Measurements from ENCODE around the gene IDH2.

Gene IDH2

DNA sequence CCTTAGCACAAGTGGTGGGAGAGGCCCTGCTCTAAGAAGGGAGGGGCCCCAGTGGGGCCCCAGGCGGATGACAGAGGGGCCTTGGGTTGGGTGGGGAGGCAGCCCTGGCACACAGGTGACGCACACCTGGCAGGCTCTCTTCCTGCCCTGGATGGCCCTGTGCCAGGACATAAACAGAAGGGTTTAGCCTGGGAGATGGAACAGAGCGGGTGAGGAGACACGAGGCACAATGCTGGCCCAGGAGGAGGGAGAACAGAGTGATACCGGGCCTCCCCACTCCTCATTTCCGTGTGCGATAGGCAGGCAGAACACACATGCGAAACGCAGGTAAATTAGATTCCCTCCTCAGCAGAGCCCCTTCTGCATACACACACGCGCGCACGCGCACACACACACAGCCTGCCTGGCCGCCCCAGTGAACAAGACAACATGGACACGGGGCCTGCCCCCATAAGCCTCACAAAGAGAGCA lies 39.8 kb downstream of the IDH2 start (continued):
- TF ChIP-seq, protein P1, sequence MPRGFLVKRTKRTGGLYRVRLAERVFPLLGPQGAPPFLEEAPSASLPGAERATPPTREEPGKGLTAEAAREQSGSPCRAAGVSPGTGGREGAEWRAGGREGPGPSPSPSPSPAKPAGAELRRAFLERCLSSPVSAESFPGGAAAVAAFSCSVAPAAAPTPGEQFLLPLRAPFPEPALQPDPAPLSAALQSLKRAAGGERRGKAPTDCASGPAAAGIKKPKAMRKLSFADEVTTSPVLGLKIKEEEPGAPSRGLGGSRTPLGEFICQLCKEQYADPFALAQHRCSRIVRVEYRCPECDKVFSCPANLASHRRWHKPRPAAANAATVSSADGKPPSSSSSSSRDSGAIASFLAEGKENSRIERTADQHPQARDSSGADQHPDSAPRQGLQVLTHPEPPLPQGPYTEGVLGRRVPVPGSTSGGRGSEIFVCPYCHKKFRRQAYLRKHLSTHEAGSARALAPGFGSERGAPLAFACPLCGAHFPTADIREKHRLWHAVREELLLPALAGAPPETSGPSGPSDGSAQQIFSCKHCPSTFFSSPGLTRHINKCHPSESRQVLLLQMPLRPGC (tag by site-specific recombination; IDR thresholded peaks at IDR 0.05): no peak
- TF ChIP-seq ZNF777 (tag by site-specific recombination; IDR thresholded peaks at IDR 0.05; ENCODE audit: borderline replicate concordance): no peak
- no peak for TF ChIP-seq ZNF19 (tag by site-specific recombination; IDR thresholded peaks at IDR 0.05; ENCODE audit: low read depth)
- TF ChIP-seq ZNF311 (tag by site-specific recombination; IDR thresholded peaks at IDR 0.05; ENCODE audit: borderline replicate concordance): no peak
- no peak for TF ChIP-seq ZNF658 (tag by site-specific recombination; IDR thresholded peaks at IDR 0.05)
- TF ChIP-seq ZNF660 (tag by site-specific recombination; IDR thresholded peaks at IDR 0.05): no peak
- TF ChIP-seq, protein P2, sequence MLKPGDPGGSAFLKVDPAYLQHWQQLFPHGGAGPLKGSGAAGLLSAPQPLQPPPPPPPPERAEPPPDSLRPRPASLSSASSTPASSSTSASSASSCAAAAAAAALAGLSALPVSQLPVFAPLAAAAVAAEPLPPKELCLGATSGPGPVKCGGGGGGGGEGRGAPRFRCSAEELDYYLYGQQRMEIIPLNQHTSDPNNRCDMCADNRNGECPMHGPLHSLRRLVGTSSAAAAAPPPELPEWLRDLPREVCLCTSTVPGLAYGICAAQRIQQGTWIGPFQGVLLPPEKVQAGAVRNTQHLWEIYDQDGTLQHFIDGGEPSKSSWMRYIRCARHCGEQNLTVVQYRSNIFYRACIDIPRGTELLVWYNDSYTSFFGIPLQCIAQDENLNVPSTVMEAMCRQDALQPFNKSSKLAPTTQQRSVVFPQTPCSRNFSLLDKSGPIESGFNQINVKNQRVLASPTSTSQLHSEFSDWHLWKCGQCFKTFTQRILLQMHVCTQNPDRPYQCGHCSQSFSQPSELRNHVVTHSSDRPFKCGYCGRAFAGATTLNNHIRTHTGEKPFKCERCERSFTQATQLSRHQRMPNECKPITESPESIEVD (tag by site-specific recombination; IDR thresholded peaks at IDR 0.05): no peak
- TF ChIP-seq YY2 (tag by site-specific recombination; IDR thresholded peaks at IDR 0.05): no peak
- TF ChIP-seq ZNF366 (tag by site-specific recombination; conservative IDR thresholded peaks at IDR 0.05): no peak
- no peak for TF ChIP-seq MZF1 (tag by site-specific recombination; IDR thresholded peaks at IDR 0.05; ENCODE audit: borderline replicate concordance)
- TF ChIP-seq, protein P3, sequence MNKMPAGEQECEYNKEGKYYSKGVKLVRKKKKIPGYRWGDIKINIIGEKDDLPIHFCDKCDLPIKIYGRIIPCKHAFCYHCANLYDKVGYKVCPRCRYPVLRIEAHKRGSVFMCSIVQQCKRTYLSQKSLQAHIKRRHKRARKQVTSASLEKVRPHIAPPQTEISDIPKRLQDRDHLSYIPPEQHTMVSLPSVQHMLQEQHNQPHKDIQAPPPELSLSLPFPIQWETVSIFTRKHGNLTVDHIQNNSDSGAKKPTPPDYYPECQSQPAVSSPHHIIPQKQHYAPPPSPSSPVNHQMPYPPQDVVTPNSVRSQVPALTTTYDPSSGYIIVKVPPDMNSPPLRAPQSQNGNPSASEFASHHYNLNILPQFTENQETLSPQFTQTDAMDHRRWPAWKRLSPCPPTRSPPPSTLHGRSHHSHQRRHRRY (tag by site-specific recombination; IDR thresholded peaks at IDR 0.05): no peak
- no peak for TF ChIP-seq ZBTB7A (tag by site-specific recombination; IDR thresholded peaks at IDR 0.05; ENCODE audit: low read depth)
- no peak for TF ChIP-seq ZNF37A (tag by site-specific recombination; IDR thresholded peaks at IDR 0.05)
- TF ChIP-seq, protein P4, sequence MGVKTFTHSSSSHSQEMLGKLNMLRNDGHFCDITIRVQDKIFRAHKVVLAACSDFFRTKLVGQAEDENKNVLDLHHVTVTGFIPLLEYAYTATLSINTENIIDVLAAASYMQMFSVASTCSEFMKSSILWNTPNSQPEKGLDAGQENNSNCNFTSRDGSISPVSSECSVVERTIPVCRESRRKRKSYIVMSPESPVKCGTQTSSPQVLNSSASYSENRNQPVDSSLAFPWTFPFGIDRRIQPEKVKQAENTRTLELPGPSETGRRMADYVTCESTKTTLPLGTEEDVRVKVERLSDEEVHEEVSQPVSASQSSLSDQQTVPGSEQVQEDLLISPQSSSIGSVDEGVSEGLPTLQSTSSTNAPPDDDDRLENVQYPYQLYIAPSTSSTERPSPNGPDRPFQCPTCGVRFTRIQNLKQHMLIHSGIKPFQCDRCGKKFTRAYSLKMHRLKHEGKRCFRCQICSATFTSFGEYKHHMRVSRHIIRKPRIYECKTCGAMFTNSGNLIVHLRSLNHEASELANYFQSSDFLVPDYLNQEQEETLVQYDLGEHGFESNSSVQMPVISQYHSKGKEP (tag by site-specific recombination; IDR thresholded peaks at IDR 0.05): no peak

- CTCF ChIA-PET: interaction anchor here (0.6 to 3.1 kb wide), 4 partner anchors 9 to 1448 kb away, joined by 3 to 12 read pairs (median 4); no protein-coding TSS in a partner anchor
- H3K27ac ChIP-seq (ENCODE audit: extremely low read depth, low read depth, low read length): no peak overlapping the region
- peaks cover 4% of the 10 kb centered on the region for H3K4me1 ChIP-seq (ENCODE audit: control insufficient read depth, insufficient read depth, low read length)
- H3K4me3 ChIP-seq (ENCODE audit: low read depth, low read length): no peak overlapping the region
- H3K36me3 ChIP-seq (ENCODE audit: control insufficient read depth in 2 of 2, insufficient read depth in 1 of 2, low read length in 2 of 2): no peaks in the 10 kb centered on the region
- H3K9me3 ChIP-seq (ENCODE audit: control insufficient read depth, insufficient read depth, low read depth, low read length): no peaks in the 10 kb centered on the region
- POLR2A ChIA-PET: interaction anchor here (0.5 kb wide), 1 partner anchor 216 kb away, joined by 6 read pairs; no protein-coding TSS in a partner anchor
- no peak for TF ChIP-seq GLI4 (tag by site-specific recombination; IDR thresholded peaks at IDR 0.05)
- TF ChIP-seq ZNF610 (tag by site-specific recombination; IDR thresholded peaks at IDR 0.05; ENCODE audit: borderline replicate concordance): no peak
- no peak for TF ChIP-seq REPIN1 (tag by site-specific recombination; IDR thresholded peaks at IDR 0.05; ENCODE audit: low read depth)
- TF ChIP-seq SP2 (tag by site-specific recombination; IDR thresholded peaks at IDR 0.05): peak; percentile 39; the same call in 1 of the 2 replicates
- TF ChIP-seq ZSCAN23 (tag by site-specific recombination; IDR thresholded peaks at IDR 0.05): no peak
- TF ChIP-seq ZNF423 (tag by site-specific recombination; IDR thresholded peaks at IDR 0.05): no peak
- TF ChIP-seq GFI1B (tag by site-specific recombination; IDR thresholded peaks at IDR 0.05): no peak
- TF ChIP-seq ZNF473 (tag by site-specific recombination; IDR thresholded peaks at IDR 0.05): no peak
- TF ChIP-seq, protein P3 (tag by site-specific recombination; IDR thresholded peaks at IDR 0.05): no peak
- no peak for TF ChIP-seq ZNF148 (tag by site-specific recombination; IDR thresholded peaks at IDR 0.05; ENCODE audit: borderline replicate concordance)
- TF ChIP-seq ZNF175 (tag by site-specific recombination; IDR thresholded peaks at IDR 0.05): no peak
- TF ChIP-seq, protein P5, sequence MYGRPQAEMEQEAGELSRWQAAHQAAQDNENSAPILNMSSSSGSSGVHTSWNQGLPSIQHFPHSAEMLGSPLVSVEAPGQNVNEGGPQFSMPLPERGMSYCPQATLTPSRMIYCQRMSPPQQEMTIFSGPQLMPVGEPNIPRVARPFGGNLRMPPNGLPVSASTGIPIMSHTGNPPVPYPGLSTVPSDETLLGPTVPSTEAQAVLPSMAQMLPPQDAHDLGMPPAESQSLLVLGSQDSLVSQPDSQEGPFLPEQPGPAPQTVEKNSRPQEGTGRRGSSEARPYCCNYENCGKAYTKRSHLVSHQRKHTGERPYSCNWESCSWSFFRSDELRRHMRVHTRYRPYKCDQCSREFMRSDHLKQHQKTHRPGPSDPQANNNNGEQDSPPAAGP (tag by site-specific recombination; IDR thresholded peaks at IDR 0.05): peak; percentile 56; the same call in 1 of the 2 replicates
- no peak for TF ChIP-seq ZBTB1 (tag by site-specific recombination; IDR thresholded peaks at IDR 0.05)
- no peak for TF ChIP-seq ZNF184 (tag by site-specific recombination; IDR thresholded peaks at IDR 0.05)
Measured at GRCh38 chr15:90062023-90062442, 40.2 kb downstream of the IDH2 start.
